GM23338 (cell line): ENCODE results near the gene PGAP6.
"Not testable (repeated sequence)": the region's sequence is repeated elsewhere in the genome, so short reads cannot be mapped to it uniquely, and the experiment has no call there.

Source experiments
- CREB1 ChIP-seq: fragments of 250-450 bp; sonication (Bioruptor Pico); IDR thresholded peaks from 2 replicates; pipeline ENCODE4 v1.5.0; 2020; ENCODE audit warnings: low read depth, mild to moderate bottlenecking, moderate library complexity
- EZH2 ChIP-seq: fragments of 200-600 bp; sonication (generic); IDR thresholded peaks from one replicate; pipeline ENCODE4 v1.8.0; 2017; ENCODE audit warnings: antibody characterized with exemption, mild to moderate bottlenecking, low read depth; ENCODE audit not compliant: unreplicated experiment
- EZH2phosphoT487 ChIP-seq: fragments of 200-600 bp; sonication (generic); IDR thresholded peaks from one replicate; pipeline ENCODE4 v1.8.1; 2018; ENCODE audit warnings: antibody characterized with exemption; ENCODE audit not compliant: unreplicated experiment
- JUNB ChIP-seq: IDR thresholded peaks from one replicate; pipeline ENCODE4 v1.6.1; 2016; ENCODE audit warnings: antibody characterized with exemption; ENCODE audit not compliant: unreplicated experiment
- NANOG ChIP-seq: IDR thresholded peaks from 2 replicates; pipeline ENCODE4 v1.6.1; 2016; ENCODE audit warnings: antibody characterized with exemption, borderline replicate concordance
- POLR2AphosphoS5 ChIP-seq: IDR thresholded peaks from 2 replicates; pipeline ENCODE4 v1.6.1; 2016; ENCODE audit warnings: antibody characterized with exemption, low read depth
- STAT1 ChIP-seq: IDR thresholded peaks from one replicate; pipeline ENCODE4 v1.6.1; 2016; ENCODE audit warnings: antibody characterized with exemption; ENCODE audit not compliant: unreplicated experiment
- ZNF114 ChIP-seq: fragments of 250-450 bp; sonication (Bioruptor Pico); IDR thresholded peaks from 2 replicates; pipeline ENCODE4 v1.5.0; 2020; ENCODE audit warnings: mild to moderate bottlenecking, moderate library complexity
- ZNF331 ChIP-seq: fragments of 250-450 bp; sonication (Bioruptor Pico); IDR thresholded peaks from 2 replicates; pipeline ENCODE4 v1.5.0; 2020; ENCODE audit warnings: low read depth, mild to moderate bottlenecking, moderate library complexity
- TF ChIP-seq, protein P1 (sequence below), 2 experiments: fragments of 200-600 bp in 1 of 2; sonication (generic) in 1 of 2; conservative IDR thresholded peaks; 2 replicates each; pipeline versions ENCODE4 v1.5.1 to v1.6.1; 2016 to 2017; ENCODE audit warnings: antibody characterized with exemption in 2 of 2, low read depth in 2 of 2, mild to moderate bottlenecking in 2 of 2, moderate library complexity in 1 of 2
- TF ChIP-seq, protein P2 (sequence below): IDR thresholded peaks from one replicate; pipeline ENCODE4 v1.6.1; 2018; ENCODE audit warnings: antibody characterized with exemption; ENCODE audit not compliant: unreplicated experiment
- TF ChIP-seq, protein P3 (sequence below): fragments of 250-450 bp; sonication (Bioruptor Pico); IDR thresholded peaks from 2 replicates; pipeline ENCODE4 v1.5.0; 2020; ENCODE audit warnings: mild to moderate bottlenecking, moderate library complexity
- TF ChIP-seq, protein P4 (sequence below): IDR thresholded peaks from 2 replicates; pipeline ENCODE4 v1.6.1; 2016; ENCODE audit warnings: antibody characterized with exemption

DNA sequence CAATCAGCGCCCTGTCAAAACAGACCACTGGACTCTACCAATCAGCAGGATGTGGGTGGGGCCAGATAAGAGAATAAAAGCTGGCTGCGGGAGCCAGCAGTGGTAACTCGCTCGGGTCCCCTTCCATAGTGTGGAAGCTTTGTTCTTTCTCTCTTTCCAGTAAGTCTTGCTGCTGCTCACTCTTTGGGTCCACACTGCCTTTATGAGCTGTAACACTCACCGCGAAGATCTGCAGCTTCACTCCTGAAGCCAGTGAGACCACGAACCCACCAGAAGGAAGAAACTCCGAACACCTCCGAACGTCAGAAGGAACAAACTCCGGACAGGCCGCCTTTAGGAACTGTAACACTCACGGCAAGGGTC is 39.8 kb downstream of the PGAP6 start:
- TF ChIP-seq, protein P1, sequence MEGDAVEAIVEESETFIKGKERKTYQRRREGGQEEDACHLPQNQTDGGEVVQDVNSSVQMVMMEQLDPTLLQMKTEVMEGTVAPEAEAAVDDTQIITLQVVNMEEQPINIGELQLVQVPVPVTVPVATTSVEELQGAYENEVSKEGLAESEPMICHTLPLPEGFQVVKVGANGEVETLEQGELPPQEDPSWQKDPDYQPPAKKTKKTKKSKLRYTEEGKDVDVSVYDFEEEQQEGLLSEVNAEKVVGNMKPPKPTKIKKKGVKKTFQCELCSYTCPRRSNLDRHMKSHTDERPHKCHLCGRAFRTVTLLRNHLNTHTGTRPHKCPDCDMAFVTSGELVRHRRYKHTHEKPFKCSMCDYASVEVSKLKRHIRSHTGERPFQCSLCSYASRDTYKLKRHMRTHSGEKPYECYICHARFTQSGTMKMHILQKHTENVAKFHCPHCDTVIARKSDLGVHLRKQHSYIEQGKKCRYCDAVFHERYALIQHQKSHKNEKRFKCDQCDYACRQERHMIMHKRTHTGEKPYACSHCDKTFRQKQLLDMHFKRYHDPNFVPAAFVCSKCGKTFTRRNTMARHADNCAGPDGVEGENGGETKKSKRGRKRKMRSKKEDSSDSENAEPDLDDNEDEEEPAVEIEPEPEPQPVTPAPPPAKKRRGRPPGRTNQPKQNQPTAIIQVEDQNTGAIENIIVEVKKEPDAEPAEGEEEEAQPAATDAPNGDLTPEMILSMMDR (conservative IDR thresholded peaks at IDR 0.05; ENCODE audit: low read depth in 2 of 2), result not testable (repeated sequence)
- not testable (repeated sequence) for TF ChIP-seq CREB1 (CRISPR knock-in tag); EZH2phosphoT487; JUNB; EZH2; NANOG; STAT1; POLR2AphosphoS5; ZNF331; ZNF114 (CRISPR knock-in tag)
- TF ChIP-seq, protein P2, sequence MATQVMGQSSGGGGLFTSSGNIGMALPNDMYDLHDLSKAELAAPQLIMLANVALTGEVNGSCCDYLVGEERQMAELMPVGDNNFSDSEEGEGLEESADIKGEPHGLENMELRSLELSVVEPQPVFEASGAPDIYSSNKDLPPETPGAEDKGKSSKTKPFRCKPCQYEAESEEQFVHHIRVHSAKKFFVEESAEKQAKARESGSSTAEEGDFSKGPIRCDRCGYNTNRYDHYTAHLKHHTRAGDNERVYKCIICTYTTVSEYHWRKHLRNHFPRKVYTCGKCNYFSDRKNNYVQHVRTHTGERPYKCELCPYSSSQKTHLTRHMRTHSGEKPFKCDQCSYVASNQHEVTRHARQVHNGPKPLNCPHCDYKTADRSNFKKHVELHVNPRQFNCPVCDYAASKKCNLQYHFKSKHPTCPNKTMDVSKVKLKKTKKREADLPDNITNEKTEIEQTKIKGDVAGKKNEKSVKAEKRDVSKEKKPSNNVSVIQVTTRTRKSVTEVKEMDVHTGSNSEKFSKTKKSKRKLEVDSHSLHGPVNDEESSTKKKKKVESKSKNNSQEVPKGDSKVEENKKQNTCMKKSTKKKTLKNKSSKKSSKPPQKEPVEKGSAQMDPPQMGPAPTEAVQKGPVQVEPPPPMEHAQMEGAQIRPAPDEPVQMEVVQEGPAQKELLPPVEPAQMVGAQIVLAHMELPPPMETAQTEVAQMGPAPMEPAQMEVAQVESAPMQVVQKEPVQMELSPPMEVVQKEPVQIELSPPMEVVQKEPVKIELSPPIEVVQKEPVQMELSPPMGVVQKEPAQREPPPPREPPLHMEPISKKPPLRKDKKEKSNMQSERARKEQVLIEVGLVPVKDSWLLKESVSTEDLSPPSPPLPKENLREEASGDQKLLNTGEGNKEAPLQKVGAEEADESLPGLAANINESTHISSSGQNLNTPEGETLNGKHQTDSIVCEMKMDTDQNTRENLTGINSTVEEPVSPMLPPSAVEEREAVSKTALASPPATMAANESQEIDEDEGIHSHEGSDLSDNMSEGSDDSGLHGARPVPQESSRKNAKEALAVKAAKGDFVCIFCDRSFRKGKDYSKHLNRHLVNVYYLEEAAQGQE, result not testable (repeated sequence)
- TF ChIP-seq, protein P3, sequence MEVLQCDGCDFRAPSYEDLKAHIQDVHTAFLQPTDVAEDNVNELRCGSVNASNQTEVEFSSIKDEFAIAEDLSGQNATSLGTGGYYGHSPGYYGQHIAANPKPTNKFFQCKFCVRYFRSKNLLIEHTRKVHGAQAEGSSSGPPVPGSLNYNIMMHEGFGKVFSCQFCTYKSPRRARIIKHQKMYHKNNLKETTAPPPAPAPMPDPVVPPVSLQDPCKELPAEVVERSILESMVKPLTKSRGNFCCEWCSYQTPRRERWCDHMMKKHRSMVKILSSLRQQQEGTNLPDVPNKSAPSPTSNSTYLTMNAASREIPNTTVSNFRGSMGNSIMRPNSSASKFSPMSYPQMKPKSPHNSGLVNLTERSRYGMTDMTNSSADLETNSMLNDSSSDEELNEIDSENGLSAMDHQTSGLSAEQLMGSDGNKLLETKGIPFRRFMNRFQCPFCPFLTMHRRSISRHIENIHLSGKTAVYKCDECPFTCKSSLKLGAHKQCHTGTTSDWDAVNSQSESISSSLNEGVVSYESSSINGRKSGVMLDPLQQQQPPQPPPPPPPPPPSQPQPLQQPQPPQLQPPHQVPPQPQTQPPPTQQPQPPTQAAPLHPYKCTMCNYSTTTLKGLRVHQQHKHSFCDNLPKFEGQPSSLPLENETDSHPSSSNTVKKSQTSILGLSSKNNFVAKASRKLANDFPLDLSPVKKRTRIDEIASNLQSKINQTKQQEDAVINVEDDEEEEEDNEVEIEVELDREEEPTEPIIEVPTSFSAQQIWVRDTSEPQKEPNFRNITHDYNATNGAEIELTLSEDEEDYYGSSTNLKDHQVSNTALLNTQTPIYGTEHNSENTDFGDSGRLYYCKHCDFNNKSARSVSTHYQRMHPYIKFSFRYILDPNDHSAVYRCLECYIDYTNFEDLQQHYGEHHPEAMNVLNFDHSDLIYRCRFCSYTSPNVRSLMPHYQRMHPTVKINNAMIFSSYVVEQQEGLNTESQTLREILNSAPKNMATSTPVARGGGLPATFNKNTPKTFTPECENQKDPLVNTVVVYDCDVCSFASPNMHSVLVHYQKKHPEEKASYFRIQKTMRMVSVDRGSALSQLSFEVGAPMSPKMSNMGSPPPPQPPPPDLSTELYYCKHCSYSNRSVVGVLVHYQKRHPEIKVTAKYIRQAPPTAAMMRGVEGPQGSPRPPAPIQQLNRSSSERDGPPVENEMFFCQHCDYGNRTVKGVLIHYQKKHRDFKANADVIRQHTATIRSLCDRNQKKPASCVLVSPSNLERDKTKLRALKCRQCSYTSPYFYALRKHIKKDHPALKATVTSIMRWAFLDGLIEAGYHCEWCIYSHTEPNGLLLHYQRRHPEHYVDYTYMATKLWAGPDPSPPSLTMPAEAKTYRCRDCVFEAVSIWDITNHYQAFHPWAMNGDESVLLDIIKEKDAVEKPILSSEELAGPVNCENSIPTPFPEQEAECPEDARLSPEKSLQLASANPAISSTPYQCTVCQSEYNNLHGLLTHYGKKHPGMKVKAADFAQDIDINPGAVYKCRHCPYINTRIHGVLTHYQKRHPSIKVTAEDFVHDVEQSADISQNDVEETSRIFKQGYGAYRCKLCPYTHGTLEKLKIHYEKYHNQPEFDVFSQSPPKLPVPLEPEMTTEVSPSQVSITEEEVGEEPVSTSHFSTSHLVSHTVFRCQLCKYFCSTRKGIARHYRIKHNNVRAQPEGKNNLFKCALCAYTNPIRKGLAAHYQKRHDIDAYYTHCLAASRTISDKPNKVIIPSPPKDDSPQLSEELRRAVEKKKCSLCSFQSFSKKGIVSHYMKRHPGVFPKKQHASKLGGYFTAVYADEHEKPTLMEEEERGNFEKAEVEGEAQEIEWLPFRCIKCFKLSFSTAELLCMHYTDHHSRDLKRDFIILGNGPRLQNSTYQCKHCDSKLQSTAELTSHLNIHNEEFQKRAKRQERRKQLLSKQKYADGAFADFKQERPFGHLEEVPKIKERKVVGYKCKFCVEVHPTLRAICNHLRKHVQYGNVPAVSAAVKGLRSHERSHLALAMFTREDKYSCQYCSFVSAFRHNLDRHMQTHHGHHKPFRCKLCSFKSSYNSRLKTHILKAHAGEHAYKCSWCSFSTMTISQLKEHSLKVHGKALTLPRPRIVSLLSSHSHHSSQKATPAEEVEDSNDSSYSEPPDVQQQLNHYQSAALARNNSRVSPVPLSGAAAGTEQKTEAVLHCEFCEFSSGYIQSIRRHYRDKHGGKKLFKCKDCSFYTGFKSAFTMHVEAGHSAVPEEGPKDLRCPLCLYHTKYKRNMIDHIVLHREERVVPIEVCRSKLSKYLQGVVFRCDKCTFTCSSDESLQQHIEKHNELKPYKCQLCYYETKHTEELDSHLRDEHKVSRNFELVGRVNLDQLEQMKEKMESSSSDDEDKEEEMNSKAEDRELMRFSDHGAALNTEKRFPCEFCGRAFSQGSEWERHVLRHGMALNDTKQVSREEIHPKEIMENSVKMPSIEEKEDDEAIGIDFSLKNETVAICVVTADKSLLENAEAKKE, result not testable (repeated sequence)
- TF ChIP-seq, protein P4, sequence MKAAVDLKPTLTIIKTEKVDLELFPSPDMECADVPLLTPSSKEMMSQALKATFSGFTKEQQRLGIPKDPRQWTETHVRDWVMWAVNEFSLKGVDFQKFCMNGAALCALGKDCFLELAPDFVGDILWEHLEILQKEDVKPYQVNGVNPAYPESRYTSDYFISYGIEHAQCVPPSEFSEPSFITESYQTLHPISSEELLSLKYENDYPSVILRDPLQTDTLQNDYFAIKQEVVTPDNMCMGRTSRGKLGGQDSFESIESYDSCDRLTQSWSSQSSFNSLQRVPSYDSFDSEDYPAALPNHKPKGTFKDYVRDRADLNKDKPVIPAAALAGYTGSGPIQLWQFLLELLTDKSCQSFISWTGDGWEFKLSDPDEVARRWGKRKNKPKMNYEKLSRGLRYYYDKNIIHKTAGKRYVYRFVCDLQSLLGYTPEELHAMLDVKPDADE, result not testable (repeated sequence)
